ENCODE results near the gene LHX3. TPM values are rescaled to one million over a fixed set of nuclear protein-coding genes. Genes with fewer than 3 reads are reported as not detected.

The LHX3 gene
- total RNA-seq, 1 experiment from 2014 or later: 0.22 TPM

- TF ChIP-seq EZH2 (IDR thresholded peaks at IDR 0.05; ENCODE audit: low read depth): no peak
- no peak for TF ChIP-seq CTCF (conservative IDR thresholded peaks at IDR 0.05)
- intact Hi-C loops (cut with micrococcal nuclease; ENCODE audit: unreplicated experiment): no loop called here
Observed at GRCh38 chr9:136153381-136154065, 51.4 kb downstream of the LHX3 start.

GRCh38 chr9:136152931-136153330 lies 52.0 kb downstream of the LHX3 start:
- intact Hi-C loops (cut with micrococcal nuclease; ENCODE audit: unreplicated experiment): no loop called here
- peaks cover 51% of the 10 kb centered on the region for H3K27me3 ChIP-seq (ENCODE audit: insufficient read depth, low read depth)
- H3K9me3 ChIP-seq (ENCODE audit: insufficient read depth, low read depth): no peaks in the 10 kb centered on the region
- H4K20me1 ChIP-seq (ENCODE audit: insufficient read depth): no peaks in the 10 kb centered on the region
- H3K4me2 ChIP-seq: no peak overlapping the region
- POLR2A ChIA-PET (ENCODE audit: unreplicated experiment): no interaction called here
- DNase-seq: no peak
- no peak overlapping the region for H2AFZ ChIP-seq
- H3K4me1 ChIP-seq (replicated peaks; ENCODE audit: insufficient read depth): no peaks in the 10 kb centered on the region
- TF ChIP-seq CTCF (conservative IDR thresholded peaks at IDR 0.05) (no peak), EZH2 (IDR thresholded peaks at IDR 0.05; ENCODE audit: low read depth) (no peak)
- BruUV-seq (replicated peaks): no TSS peak
- H3F3A ChIP-seq (ENCODE audit: insufficient read depth, low read depth): no peaks in the 10 kb centered on the region
- no peaks in the 10 kb centered on the region for H3K36me3 ChIP-seq (ENCODE audit: low read depth)
- H3K9me2 ChIP-seq (ENCODE audit: insufficient read depth): no peaks in the 10 kb centered on the region
- CTCF ChIA-PET: no interaction called here
- no peak overlapping the region for H3K27ac ChIP-seq
- no peak overlapping the region for H3K4me3 ChIP-seq
- H3K79me2 ChIP-seq (ENCODE audit: low read depth): no peaks in the 10 kb centered on the region

More at GRCh38 chr9:136153381-136154065, 51.4 kb downstream of the LHX3 start:
- no peaks in the 10 kb centered on the region for H3K36me3 ChIP-seq (ENCODE audit: low read depth)
- no TSS peak for BruUV-seq (replicated peaks)
- H4K20me1 ChIP-seq (ENCODE audit: insufficient read depth): no peaks in the 10 kb centered on the region
- POLR2A ChIA-PET (ENCODE audit: unreplicated experiment): no interaction called here
- H3K27me3 ChIP-seq (ENCODE audit: insufficient read depth, low read depth): peaks cover 51% of the 10 kb centered on the region
- H3K27ac ChIP-seq: no peak overlapping the region
- H3K79me2 ChIP-seq (ENCODE audit: low read depth): no peaks in the 10 kb centered on the region
- no peaks in the 10 kb centered on the region for H3K9me3 ChIP-seq (ENCODE audit: insufficient read depth, low read depth)
- DNase-seq: peak in 1 of 2 experiments; percentile 21
- H3K4me2 ChIP-seq: no peak overlapping the region
- H3K9me2 ChIP-seq (ENCODE audit: insufficient read depth): no peaks in the 10 kb centered on the region
- H3K4me1 ChIP-seq (replicated peaks; ENCODE audit: insufficient read depth): no peaks in the 10 kb centered on the region
- no peak overlapping the region for H2AFZ ChIP-seq
- no peak overlapping the region for H3K4me3 ChIP-seq
- no peaks in the 10 kb centered on the region for H3F3A ChIP-seq (ENCODE audit: insufficient read depth, low read depth)
- CTCF ChIA-PET: no interaction called here

- Histone ChIP-seq H3K9me3 (ENCODE audit: insufficient read depth, low read depth) (no peaks in the 10 kb centered on the region), H3K79me2 (ENCODE audit: low read depth) (no peaks in the 10 kb centered on the region), H4K20me1 (ENCODE audit: insufficient read depth) (no peaks in the 10 kb centered on the region), H3K4me3 (no peak overlapping the region), H3K4me1 (replicated peaks; ENCODE audit: insufficient read depth) (no peaks in the 10 kb centered on the region), H3K36me3 (ENCODE audit: low read depth) (no peaks in the 10 kb centered on the region), H3K9me2 (ENCODE audit: insufficient read depth) (no peaks in the 10 kb centered on the region), H3K27me3 (ENCODE audit: insufficient read depth, low read depth) (peaks cover 51% of the 10 kb centered on the region), H3K27ac (no peak overlapping the region), H2AFZ (no peak overlapping the region), H3K4me2 (no peak overlapping the region), H3F3A (ENCODE audit: insufficient read depth, low read depth) (no peaks in the 10 kb centered on the region)
- CTCF ChIA-PET: no interaction called here
- TF ChIP-seq CTCF (conservative IDR thresholded peaks at IDR 0.05) (no peak), EZH2 (IDR thresholded peaks at IDR 0.05; ENCODE audit: low read depth) (no peak)
- peak in 1 of 2 experiments; percentile 17 for DNase-seq
- BruUV-seq (replicated peaks): no TSS peak
- POLR2A ChIA-PET (ENCODE audit: unreplicated experiment): no interaction called here
- intact Hi-C loops (cut with micrococcal nuclease; ENCODE audit: unreplicated experiment): no loop called here
Observed at GRCh38 chr9:136152543-136152866, 52.4 kb downstream of the LHX3 start.

All from PC-9 (cell line).